Fibroblast of the conjunctiva (primary cell): ENCODE measurements around the gene ASAP2.

Experiments used
- DNase-seq: peaks from one replicate; pipeline ENCODE4 v3.0.0-alpha.2; 2010; ENCODE audit warnings: low read depth

ASAP2 gene

DNA sequence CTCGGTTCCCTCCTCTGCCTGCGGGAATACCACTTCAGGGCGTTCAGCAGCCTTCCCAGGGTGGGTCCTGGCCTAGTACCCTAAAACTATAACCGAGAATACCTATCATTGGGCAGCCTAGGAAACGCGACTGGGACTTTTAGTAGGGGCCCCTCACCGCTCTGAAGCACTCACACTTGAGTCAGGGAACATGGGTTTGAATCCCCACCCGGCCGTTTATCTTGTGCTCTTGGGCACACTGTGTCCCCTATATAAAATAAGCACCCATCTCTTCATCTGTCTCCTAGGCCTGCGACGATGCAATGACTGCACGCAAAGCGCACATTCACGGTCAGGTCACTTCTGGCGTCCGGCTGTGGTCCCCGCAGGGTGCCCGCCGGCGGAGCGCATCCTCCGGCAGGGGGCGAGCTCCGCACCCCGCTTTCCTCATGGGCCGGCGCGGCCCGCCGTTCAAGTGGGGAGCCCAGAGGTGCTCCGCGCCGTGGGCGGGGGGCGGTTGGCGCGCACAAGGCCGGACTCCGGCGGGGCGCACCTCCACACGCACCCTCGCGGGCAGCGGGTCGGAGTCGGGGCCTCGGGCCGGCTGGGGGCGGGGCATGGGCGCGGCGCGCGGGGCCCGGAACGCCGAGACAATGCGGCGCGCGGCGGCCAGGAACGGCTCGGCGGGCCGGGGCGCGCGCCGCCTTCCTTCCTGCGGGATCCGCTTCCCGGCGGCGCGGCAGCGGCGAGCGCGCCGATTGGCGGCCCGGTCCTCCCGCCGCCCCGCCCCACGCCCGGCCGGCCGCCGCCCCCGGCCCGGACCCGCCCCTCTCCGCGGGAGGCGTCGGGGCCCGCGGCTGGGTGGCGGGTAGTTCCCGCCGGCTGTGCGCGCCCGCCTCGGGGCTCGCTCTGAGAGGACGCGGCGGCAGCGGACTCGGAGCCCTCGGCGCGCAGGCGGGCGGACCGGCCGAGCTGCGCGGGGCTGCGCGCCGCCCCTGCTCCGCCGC, at the start of gene ASAP2:
Gene ASAP2, plus strand, starts transcription at position 850 of the 986 bp plus-strand sequence. CDS start 293 bp downstream, outside the sequence.
- DNase-seq, result no peak

DNA sequence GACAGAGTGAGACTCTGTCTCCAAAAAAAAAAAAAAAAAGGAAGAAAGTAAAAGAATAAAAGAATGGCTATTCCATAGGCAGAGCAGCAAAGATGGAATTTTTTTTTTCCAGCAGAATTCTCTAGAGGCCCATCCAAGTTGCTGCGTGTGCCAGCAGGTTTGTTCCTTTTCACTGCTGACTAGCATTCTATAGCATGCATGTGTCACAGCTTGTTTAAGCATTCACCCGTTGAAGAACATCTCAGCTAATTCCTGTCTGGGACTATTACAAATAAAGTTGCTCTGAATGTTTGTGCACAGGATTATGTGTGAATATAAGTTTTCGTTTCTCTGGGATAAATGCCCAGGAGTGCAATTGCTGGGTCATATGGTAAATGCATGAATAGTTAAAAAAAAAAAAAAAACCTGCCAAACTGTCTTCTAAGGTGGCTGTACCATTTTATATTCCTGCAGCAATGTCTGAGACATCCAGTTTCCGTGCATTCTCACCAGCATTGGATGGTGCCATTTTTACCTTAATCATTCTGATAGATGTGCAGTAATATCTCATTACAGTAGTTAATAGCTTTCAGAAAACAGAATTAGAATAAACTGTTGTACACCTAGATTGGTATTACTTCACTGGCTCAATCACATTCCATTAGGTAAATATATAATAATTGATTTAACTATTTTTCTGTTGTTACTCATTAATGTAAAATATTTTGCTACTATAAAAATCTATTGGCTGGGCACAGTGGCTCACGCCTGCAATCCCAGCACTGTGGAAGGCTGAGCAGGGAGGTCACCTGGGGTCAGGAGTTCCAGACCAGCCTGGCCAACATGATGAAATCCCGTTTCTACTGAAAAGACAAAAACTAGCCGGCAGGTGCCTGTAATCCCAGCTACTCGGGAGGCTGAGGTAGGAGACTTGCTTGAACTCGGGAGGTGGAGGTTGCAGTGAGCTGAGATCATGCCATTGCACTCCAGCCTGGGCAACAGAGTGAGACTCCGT, 47.5 kb upstream of the ASAP2 start:
- no peak for DNase-seq

DNA sequence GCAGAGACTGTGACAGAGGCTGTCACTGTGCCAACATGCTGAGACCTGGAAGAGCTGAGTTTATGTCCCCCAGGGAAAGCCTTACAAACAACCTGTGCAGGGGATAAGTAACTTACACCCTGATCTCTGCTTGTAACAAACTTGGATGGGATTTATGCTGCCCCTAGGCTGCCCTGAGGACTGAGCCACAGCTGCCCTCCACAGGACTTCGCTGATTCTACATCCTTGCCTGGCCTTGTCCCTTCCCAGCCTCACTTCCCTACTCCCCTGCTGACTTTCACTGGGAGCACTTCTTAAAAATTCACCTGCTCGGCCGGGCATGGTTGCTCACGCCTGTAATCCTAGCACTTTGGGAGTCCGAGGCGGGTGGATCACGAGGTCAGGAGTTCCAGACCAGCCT, 45.9 kb upstream of the ASAP2 start:
- no peak for DNase-seq

DNA sequence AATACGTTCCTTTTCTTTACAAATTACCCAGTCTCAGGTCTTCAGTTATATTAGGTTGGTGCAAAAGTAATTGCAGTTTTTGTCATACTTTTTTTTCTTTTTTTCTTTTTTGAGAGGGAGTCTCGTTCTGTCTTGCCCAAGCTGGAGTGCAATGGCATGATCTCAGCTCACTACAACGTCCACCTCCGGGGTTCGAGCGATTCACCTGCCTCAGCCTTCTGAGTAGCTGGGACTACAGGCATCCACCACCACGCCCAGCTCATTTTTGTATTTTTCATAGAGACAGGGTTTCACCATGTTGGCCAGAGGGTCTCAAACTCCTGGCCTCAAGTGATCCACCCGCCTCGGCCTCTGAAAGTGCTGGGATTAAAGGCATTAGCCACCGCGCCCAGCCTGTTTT, 43.8 kb upstream of the ASAP2 start:
- no peak for DNase-seq

DNA sequence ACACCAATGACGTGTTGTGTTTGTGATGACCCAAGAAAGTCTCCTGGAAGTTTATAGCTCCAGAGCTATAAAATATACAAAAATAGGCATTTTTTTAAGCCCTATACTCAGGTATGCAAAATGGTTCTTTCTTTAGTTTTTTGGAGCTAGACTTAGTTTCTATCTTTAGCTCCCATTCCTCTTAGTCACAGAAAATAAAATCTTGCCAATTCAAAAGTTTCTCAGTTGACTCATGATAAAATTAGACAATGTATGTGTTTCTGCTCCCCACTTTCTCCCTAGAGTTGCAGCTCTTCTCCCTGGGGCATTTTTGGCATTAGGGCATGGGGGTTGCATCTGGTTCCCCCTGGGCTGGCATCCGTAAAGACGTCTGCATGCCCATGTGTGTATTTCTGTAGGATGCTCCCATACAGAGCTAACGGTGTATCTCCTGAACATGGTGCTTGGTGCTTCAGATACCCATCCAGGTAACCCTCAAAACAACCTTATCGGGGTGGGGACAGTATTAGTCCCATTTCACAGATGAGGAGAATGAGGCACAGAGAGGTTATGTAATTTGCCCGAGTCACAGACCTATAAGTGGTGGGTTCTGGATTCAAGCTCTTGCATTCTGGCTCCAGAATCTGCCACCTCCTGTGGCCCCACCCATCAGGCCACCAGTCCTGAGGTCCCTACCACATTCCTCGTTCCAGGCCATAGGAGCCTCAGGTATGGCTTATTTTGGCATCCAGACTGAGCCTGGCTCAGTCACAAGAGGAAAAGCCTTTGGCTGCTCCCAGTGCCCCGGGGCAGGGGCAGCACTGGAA, 43.1 kb upstream of the ASAP2 start:
- no peak for DNase-seq

DNA sequence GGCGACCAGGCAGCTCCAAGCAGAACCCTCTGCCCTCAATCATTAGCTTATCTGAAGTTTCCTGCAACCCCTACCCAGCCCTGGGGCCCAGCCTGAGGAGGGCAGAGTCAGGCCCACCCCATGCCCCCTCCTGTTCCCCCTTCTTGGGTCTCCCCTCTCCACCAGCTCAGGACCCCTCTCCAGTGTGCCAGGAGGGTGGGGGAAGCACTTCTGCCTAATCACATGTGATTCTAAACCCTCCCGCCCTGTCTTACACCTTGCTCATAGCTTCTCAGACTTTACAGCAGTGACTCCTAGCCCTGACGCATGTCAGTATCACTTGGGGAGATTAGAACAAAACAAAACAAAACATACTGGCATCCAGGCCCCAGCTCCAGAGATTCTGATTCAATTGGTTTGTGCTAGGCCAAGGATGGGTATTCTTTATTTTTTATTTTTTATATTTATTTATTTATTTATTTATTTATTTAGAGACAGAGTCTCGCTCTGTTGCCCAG, 42.5 kb upstream of the ASAP2 start:
- DNase-seq, result no peak

DNA sequence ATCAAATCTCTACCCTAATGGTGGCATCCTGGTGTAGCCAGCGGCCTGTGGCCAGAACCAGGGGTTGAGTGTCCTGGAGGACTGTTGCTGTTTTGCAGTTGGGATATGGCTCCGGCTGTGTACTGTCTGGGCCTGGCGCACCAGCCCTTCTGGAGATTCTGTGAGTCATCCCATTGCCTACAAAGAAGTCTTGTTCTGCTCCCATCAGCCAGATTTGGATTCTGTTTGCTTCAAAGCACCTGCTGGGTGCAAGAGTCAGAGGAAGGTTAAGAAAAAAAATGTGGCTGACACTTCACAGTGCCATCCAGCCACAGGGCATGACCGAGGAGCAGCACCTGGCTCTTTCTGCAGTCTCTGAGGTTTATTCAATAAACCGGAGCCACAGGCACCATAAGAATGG, 41.0 kb upstream of the ASAP2 start:
- DNase-seq, result no peak

DNA sequence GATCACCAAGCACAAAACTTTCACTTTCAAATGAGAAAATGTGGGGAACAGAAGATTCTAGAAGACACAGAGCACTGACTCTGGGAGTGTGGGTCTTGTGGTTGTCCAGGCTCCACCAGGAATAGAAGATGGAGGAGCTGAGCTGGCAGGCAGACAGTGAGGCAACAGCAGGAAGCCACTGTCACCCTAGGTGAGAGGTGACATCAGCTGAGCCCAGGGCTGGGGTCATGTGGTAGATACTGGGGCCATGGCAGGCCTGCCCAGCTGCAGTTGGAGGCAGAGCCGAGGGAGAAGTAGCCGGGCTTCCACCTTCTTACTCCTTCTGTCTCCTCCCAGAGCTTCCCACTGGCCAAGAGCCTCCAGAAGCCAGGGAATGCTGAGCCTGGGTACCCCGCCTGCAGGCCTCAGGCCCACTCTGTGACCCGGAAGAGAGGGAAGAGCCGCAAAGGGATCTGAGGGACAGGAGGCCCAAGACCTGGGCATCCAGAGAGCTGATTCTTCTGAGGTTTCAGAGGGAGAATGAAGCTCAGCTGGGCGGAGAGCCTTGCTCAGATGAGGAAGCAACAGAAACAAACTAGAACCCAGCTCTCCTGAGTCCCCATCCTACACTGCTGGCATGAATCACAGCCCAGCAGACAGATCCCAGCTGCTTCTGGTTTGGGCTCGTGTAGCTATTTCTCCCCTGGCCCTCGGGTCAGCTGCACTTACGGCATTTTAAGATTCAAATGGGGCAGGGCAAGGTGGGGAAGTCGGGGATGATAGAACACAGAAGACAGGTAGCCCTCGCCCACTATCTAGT, 39.8 kb upstream of the ASAP2 start:
- DNase-seq, result no peak

DNA sequence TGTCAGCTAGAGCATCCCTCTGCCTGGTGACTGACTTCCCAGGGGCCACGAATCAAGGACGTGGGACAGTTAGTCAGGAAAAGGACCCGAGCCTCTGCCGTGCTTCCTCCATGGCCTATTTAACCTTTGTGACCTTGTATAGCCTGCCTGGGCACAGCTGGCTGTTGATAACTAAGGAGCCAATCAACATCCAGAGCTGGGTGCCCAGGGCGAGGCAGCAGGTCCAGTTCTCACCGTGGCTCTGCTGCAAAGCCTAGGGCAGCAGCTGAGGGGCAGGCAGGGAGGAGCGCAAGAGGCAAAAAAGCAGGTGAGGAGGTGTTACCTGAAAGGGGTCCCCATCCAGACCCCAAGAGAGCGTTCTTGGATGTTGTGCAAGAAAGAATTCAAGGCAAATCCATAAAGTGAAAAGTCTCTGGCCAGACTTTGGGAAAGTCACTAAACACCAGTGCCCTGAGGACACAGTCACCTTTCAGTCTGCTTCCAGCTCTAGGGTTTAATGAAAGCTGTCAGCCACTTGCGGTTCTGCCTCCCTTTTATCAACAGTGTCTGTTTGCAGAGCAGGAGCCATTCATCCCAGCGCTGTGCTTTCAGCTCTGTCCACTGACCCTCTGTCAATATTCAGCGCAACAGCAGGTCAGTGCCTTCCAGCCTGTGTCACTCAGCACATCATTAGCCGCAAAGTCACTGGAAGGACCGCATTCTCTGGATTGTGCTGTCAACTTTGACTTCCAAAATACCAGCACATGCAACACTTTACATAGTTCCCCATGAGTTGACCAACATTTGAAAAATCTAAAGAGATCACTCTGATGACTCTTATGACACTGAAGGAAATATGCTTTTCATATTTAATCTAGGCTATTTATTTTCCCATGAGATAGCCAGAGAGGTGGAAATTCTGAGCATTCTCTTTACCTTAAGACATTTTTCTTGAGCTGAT, 38.6 kb upstream of the ASAP2 start:
- no peak for DNase-seq

DNA sequence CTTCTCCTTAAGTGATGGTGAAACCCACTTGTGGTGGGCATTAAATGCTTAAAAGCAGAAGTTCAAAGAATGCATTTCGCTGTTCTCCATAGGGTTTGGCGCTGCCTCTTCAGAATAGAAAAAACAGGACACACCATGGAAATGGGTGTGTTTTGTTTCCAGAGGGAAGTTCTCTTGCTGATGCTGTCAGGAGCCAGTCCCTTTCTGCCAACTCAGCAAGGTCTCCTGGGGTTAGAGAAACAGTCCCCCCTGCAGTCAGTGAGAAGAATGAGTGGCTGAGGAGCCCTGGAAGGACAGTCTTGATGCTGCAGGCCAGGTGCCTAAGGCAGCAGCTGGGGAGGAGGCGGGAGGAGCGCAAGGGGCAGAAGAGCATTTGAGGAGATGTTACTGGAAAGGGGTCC, 37.8 kb upstream of the ASAP2 start:
- DNase-seq, result no peak

DNA sequence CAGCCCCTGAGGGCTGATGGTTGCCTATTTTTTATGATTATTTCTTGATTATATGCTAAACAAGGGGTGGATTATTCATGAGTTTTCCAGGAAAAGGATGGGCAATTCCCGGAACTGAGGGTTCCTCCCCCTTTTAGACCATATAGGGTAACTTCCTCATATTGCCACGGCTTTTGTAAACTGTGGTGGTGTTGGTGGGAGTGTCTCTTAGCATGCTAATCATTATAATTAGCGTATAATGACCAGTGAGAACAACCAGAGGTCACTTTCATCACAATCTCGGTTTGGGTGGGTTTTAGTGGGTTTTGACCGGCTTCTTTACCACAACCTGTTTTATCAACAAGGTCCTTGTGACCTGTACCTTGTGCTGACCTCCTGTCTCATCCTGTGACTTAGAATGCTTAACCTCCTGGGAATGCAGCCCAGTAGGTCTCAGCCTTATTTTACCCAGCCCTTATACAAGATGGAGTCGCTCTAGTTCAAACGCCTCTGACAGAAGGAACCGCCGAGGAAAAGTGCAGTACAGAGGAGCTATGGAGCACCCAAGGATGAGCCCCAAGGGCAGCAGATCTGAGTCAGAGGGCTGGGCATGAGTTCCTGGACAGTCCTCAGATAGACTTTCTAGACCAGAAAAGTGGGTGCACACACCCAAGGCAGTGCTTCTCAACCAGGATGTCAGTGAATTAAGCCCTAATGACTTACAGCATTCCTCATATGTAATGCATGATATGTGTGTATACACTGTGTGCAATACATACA, 37.1 kb upstream of the ASAP2 start:
- DNase-seq, result no peak

DNA sequence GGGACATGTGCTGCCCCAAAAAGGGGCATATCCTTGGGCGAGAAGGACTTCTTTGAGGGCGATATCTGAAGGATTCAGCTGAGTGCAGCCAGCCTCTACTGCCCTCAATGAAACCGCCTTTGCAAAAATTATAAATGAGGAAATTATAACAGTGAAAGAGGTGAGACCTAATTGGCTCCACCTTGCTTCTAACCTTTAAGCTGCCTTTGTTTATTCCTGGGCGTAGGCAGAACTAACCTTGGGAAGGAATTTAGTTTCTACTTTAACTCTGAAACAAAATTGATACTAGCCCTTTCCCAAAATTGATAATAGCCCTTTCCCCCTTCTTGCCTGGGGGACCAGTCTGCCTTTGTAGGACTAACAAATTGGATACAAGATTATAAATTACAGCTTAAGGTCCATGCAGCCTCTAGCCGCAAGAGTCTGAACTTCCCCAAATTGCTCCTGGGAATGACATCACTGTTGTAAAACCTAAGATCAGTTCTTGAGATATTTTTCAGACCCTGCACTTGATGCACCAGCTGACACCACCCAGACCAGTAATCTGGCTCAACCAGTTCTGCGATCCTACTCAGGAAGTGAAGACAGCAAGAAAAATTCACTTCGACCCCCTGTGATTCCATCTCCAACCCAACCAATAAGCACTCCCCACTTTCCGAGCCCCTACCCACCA, 36.0 kb upstream of the ASAP2 start:
- DNase-seq, result no peak

DNA sequence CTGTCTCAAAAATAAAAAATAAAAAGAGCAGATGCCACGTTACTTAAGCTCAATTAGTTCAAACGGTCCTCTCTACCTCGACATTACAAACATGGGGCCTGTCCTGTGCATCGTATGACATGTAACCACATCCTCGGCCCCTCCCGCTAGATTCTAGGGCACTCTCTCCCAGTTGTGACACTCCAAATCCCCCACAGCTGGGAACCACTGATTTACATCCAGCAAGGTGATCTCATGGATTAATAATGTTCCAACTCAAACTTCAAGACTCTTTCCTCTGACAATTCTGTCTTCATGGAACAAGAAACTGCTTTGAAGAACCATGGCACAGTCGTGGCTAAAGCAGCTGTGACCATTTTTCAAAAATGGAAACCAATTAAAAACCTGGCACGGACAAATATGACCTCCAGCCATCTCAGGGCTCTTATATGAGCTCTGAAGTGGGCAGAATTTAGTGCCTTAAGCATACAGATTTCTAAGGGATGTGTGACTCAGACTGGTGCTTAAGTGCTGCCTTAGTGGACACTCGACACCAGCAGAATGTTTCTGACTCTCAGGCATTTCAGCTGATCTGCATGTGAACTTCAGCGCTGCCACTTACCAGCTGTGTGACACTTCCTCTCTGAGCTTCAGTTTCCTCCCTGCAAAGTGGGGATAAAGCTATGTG, 31.7 kb upstream of the ASAP2 start:
- no peak for DNase-seq

DNA sequence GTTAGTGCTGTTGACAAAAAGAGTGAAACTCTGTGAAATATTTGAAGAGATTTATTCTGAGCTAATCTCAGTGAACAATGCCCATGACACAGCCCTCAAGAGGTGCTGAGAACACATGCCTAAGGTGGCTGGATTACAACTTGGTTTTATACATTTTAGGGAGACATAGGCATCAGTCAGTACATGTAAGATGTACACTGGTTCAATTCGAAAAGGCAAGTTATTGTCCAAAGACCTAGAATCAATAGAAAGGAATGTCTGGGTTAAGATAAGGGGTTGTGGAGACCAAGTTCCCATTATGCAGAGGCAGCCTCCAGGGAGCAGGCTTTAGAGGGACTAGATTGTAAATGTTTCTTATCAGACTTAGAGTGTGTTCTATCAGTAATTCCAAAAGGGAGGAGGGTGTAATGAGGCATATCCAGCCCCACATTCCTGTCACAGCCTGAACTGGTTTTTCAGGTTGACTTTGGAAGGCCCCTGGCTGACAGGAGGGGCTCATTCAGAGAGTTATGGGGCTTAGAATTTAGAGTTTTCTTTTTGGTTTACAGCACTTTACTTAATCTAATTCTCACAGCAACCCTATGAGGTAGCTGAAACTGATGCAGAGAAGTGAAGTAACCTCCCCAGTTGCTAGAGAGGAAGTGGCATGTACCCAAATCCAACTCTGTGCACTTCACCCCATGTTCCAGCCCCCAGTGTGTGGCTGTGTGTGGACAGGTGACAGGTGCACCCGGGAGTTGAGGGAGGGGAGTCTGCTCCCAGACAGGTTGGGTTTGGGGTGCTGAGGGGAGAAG, 28.3 kb upstream of the ASAP2 start:
- DNase-seq, result no peak

DNA sequence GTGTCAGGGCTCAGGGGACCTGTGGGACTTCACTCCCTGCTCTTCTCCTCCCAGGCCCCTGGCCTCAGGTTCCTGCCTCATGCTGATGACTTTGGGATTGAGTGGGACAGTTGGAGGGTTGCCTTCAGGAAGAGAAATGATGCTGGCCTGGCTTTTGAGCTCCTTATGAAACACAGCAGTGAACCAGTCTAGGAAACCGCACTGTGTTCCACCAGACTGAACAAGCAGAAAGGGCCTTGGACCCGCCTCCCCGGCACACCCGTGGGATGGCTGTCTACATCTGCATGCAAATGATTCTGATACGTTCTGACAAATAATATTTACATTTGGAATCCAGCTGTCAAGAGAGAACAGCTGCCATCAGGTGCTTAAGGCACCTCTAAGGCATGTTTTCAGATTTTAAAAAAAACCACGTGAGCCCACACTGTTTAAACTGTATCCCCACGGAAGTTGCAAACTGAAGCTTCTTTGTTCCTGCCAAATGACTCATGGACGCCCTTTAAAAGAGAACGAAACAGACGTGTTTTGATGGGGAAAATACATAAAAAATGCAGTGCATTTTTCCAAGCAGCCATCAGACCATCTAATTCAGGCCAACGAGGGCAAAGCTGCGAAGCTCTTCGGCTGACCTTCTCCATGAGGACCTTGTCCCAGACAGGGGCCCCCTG, 27.6 kb upstream of the ASAP2 start:
- DNase-seq, result peak; percentile 43

DNA sequence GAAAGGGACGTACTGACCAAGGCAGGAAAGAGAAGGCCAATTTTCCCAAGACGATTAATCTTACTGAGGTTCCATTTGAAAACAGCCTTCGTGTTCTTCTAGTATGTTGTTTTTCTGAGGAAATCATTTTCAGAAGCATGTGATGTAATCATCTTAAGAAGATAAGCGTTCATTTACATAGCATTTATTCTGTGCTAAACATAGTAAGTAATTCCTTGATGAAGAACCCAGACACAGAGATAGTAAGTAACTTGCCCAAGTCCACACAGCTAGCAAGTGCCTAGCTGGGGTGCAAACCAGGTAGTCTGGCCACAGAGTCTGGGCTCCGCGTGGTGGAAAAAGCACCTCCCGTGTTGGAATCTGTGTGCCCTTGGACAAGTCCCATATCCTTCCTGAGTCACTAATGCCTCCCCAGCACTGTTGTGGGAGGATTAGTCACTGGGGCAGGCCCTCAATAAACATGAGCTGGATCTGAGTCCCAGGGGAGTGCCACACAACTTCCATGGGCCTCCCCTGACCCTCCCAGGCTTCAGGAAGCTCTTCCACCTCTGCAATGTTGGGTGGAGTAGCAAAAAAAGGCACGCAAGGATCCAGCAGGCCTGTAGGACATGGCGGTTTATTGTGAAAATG, 26.9 kb upstream of the ASAP2 start:
- DNase-seq, result peak; percentile 74
